Neural cell (in vitro differentiated cells): ENCODE measurements around the gene ABCA2.

ENCODE experiments used
- EP300 ChIP-seq: fragments of 450-650 bp; conservative IDR thresholded peaks from 2 replicates; pipeline ENCODE4 v1.6.1; 2014; ENCODE audit warnings: antibody characterized with exemption, mild to moderate bottlenecking, moderate library complexity; ENCODE audit not compliant: poor library complexity, severe bottlenecking
- EZH2 ChIP-seq: fragments of 200-600, 300-800 bp; shearing (Covaris generic), sonication (generic); IDR thresholded peaks from 2 replicates; pipeline ENCODE4 v1.6.1; 2014; ENCODE audit warnings: antibody characterized with exemption, low read length, borderline replicate concordance, mild to moderate bottlenecking; ENCODE audit not compliant: insufficient read depth, poor library complexity, severe bottlenecking
- POLR2AphosphoS5 ChIP-seq: IDR thresholded peaks from 2 replicates; pipeline ENCODE4 v1.6.1; 2012
- RAD21 ChIP-seq: fragments of 450-650 bp; conservative IDR thresholded peaks from 2 replicates; pipeline ENCODE4 v1.6.1; 2014; ENCODE audit warnings: antibody characterized with exemption, mild to moderate bottlenecking, moderate library complexity
- TF ChIP-seq, protein P1 (sequence below): fragments of 450-650 bp; IDR thresholded peaks from 2 replicates; pipeline ENCODE4 v1.5.1; 2014; ENCODE audit warnings: antibody characterized with exemption, mild to moderate bottlenecking, moderate library complexity; ENCODE audit not compliant: poor library complexity, severe bottlenecking

DNA sequence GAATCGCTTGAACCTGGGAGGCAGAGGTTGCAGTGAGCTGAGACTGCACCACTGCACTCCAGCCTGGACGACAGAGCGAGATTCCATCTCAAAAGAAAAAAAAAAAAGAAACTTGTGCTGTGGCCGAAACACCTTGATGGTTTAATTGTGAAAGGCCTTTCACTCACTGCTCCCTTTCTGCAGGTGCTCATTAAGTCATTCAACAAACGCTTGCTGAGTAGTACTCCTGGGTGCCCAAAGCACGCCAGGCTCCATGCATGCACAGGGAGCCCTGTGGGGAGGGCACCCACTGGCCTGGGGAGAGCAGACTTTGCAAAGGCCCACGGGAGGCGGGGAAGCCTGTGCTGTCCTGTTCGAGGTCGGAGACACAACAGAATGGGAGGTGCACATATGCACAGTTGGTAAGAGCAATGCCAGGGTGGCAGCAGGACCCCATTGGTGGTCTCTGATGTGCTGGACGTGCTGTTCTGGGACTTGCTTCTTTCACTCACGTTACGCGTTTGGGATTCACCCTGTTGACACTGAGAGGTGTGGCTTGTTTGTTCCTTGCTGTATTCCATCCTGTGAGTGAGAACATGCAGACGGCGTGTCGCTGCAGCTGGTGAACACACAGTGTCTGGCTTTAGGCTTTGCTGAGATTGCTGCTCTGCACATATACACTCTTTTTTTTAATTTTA lies 28.8 kb upstream of the ABCA2 start:
- TF ChIP-seq, protein P1, sequence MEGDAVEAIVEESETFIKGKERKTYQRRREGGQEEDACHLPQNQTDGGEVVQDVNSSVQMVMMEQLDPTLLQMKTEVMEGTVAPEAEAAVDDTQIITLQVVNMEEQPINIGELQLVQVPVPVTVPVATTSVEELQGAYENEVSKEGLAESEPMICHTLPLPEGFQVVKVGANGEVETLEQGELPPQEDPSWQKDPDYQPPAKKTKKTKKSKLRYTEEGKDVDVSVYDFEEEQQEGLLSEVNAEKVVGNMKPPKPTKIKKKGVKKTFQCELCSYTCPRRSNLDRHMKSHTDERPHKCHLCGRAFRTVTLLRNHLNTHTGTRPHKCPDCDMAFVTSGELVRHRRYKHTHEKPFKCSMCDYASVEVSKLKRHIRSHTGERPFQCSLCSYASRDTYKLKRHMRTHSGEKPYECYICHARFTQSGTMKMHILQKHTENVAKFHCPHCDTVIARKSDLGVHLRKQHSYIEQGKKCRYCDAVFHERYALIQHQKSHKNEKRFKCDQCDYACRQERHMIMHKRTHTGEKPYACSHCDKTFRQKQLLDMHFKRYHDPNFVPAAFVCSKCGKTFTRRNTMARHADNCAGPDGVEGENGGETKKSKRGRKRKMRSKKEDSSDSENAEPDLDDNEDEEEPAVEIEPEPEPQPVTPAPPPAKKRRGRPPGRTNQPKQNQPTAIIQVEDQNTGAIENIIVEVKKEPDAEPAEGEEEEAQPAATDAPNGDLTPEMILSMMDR: no peak
- no peak for TF ChIP-seq EP300
- TF ChIP-seq EZH2: no peak
- TF ChIP-seq RAD21: no peak
- no peak for TF ChIP-seq POLR2AphosphoS5
